ENCODE data around the gene GDI1. TPM values are rescaled to one million over a fixed set of nuclear protein-coding genes. Genes with fewer than 3 reads are reported as not detected.
A peak's percentile ranks its signal among the peaks of the same experiment; 100 is the strongest.

GDI1 gene
- total RNA-seq, 2 donors from 2014 or later = 143 to 179 TPM

GRCh38 chrX:154457491-154458115 lies 20.6 kb downstream of the GDI1 start:
- Mint-ChIP-seq H3K4me3 (peak overlapping the region; percentile 69), H3K4me1 (no peaks in the 10 kb centered on the region), H3K36me3 (ENCODE audit: low read depth) (peaks cover 16% of the 10 kb centered on the region), H3K27me3 (ENCODE audit: insufficient read depth) (peaks cover 3% of the 10 kb centered on the region), H3K9me3 (peaks cover 68% of the 10 kb centered on the region), H3K27ac (peak overlapping the region; percentile 58)
- 7 to 17% methylated on average over 6 to 51 of the region's 65 CpGs for WGBS, 2 experiments (ENCODE audit: insufficient coverage in 1 of 2, insufficient read length in 1 of 2)
- Histone ChIP-seq H3K9me3 (ENCODE audit: control insufficient read depth, low read length) (no peaks in the 10 kb centered on the region), H3K36me3 (ENCODE audit: control insufficient read depth, insufficient read depth, low read length) (no peaks in the 10 kb centered on the region), H3K27me3 (ENCODE audit: control insufficient read depth, insufficient read depth, low read length, poor library complexity, severe bottlenecking) (no peaks in the 10 kb centered on the region), H3K27ac (ENCODE audit: low read depth, low read length) (no peak overlapping the region), H3K9ac (ENCODE audit: extremely low read depth, low read length, poor library complexity, severe bottlenecking) (no peak overlapping the region), H3K4me3 (ENCODE audit: low read length) (peak overlapping the region; percentile 73), H3K4me1 (ENCODE audit: control insufficient read depth, insufficient read depth, low read length) (no peaks in the 10 kb centered on the region)
- no peak for TF ChIP-seq CTCF (conservative IDR thresholded peaks at IDR 0.05)
- DNase-seq = peak; percentile 83

- peak; percentile 68 for DNase-seq
- Mint-ChIP-seq H3K27ac (peak within 1 kb of the TSS; percentile 58), H3K36me3 (ENCODE audit: low read depth) (peaks cover 14% of the 10 kb centered on the region), H3K4me3 (peak within 1 kb of the TSS; percentile 70), H3K27me3 (ENCODE audit: insufficient read depth) (peaks cover 3% of the 10 kb centered on the region), H3K9me3 (peaks cover 67% of the 10 kb centered on the region), H3K4me1 (no peaks in the 10 kb centered on the region)
- H3K36me3 ChIP-seq (ENCODE audit: control insufficient read depth, insufficient read depth, low read length) = no peaks in the 10 kb centered on the region
- peak within 1 kb of the TSS; percentile 81 for H3K27ac ChIP-seq (ENCODE audit: low read depth, low read length)
- H3K4me3 ChIP-seq (ENCODE audit: low read length) = peak within 1 kb of the TSS; percentile 80
- H3K9me3 ChIP-seq (ENCODE audit: control insufficient read depth, low read length) = no peaks in the 10 kb centered on the region
- H3K4me1 ChIP-seq (ENCODE audit: control insufficient read depth, insufficient read depth, low read length) = no peaks in the 10 kb centered on the region
- peak within 1 kb of the TSS; percentile 47 for H3K9ac ChIP-seq (ENCODE audit: extremely low read depth, low read length, poor library complexity, severe bottlenecking)
- no peaks in the 10 kb centered on the region for H3K27me3 ChIP-seq (ENCODE audit: control insufficient read depth, insufficient read depth, low read length, poor library complexity, severe bottlenecking)
- 0% methylated on average over 2 to 76 of the region's 88 CpGs for WGBS, 2 experiments (ENCODE audit: insufficient coverage in 1 of 2, insufficient read length in 1 of 2)
- TF ChIP-seq CTCF (conservative IDR thresholded peaks at IDR 0.05) = no peak
Measured at GRCh38 chrX:154458116-154458953, 21.4 kb downstream of the GDI1 start, which contains the start of gene PLXNA3. TSS of gene PLXNA3 (plus strand) at chrX:154458281. CDS start at chrX:154460184, 1,903 bp downstream.

- H3K9me3 ChIP-seq (ENCODE audit: control insufficient read depth, low read length) = no peaks in the 10 kb centered on the region
- peaks cover 64% of the 10 kb centered on the region for H3K9me3 Mint-ChIP-seq
- H3K36me3 ChIP-seq (ENCODE audit: control insufficient read depth, insufficient read depth, low read length) = no peaks in the 10 kb centered on the region
- no peaks in the 10 kb centered on the region for H3K4me1 ChIP-seq (ENCODE audit: control insufficient read depth, insufficient read depth, low read length)
- no peaks in the 10 kb centered on the region for H3K4me1 Mint-ChIP-seq
- H3K4me3 ChIP-seq (ENCODE audit: low read length) = peak overlapping the region; percentile 80
- DNase-seq = peak; percentile 58
- peaks cover 3% of the 10 kb centered on the region for H3K27me3 Mint-ChIP-seq (ENCODE audit: insufficient read depth)
- peak overlapping the region; percentile 81 for H3K27ac ChIP-seq (ENCODE audit: low read depth, low read length)
- TF ChIP-seq CTCF (conservative IDR thresholded peaks at IDR 0.05) = no peak
- no peaks in the 10 kb centered on the region for H3K27me3 ChIP-seq (ENCODE audit: control insufficient read depth, insufficient read depth, low read length, poor library complexity, severe bottlenecking)
- H3K27ac Mint-ChIP-seq = no peak overlapping the region
- H3K4me3 Mint-ChIP-seq = peak overlapping the region; percentile 70
- 38 to 50% methylated on average over 4 to 12 of the region's 15 CpGs for WGBS, 2 experiments (ENCODE audit: insufficient coverage in 1 of 2, insufficient read length in 1 of 2)
- peak overlapping the region; percentile 47 for H3K9ac ChIP-seq (ENCODE audit: extremely low read depth, low read length, poor library complexity, severe bottlenecking)
- peaks cover 12% of the 10 kb centered on the region for H3K36me3 Mint-ChIP-seq (ENCODE audit: low read depth)
Measured at GRCh38 chrX:154458954-154459778, 22.2 kb downstream of the GDI1 start.
